SK-N-SH treated with all-trans-retinoic acid at 6 μM for 48 hours (cell line): ENCODE data around the gene CCAR1.

Experiments used
- ATAC-seq: fragments of 200-7000 bp; cut with Tn5 transposase; 3 replicates; pipeline ENCODE4 v1.9.1; 2020; ENCODE audit warnings: mild to moderate bottlenecking, moderate library complexity
- ARNTL ChIP-seq: fragments of 450-650 bp; formaldehyde crosslinking; IDR thresholded peaks from 2 replicates; pipeline ENCODE4 v1.5.0; 2020; ENCODE audit warnings: low read depth, mild to moderate bottlenecking, moderate library complexity, borderline replicate concordance
- BACH2 ChIP-seq: fragments of 250-450 bp; sonication (Bioruptor Pico); IDR thresholded peaks from 2 replicates; pipeline ENCODE4 v1.9.0; 2021; ENCODE audit warnings: mild to moderate bottlenecking, borderline replicate concordance
- ESRRG ChIP-seq: fragments of 250-450 bp; sonication (Bioruptor Pico); IDR thresholded peaks from 2 replicates; pipeline ENCODE4 v1.6.1; 2021; ENCODE audit warnings: mild to moderate bottlenecking
- GLIS3 ChIP-seq: fragments of 250-450 bp; sonication (Bioruptor Pico); IDR thresholded peaks from 2 replicates; pipeline ENCODE4 v1.5.0; 2020; ENCODE audit warnings: mild to moderate bottlenecking, moderate library complexity
- ISL1 ChIP-seq: fragments of 250-450 bp; sonication (Bioruptor Pico); IDR thresholded peaks from 2 replicates; pipeline ENCODE4 v2.1.2; 2022; ENCODE audit warnings: mild to moderate bottlenecking, moderate library complexity
- OSR1 ChIP-seq: fragments of 250-450 bp; sonication (Bioruptor Pico); IDR thresholded peaks from 2 replicates; pipeline ENCODE4 v1.8.0; 2022; ENCODE audit warnings: moderate library complexity, mild to moderate bottlenecking, inconsistent platforms
- RARB ChIP-seq: fragments of 250-450 bp; sonication (Bioruptor Pico); IDR thresholded peaks from 2 replicates; pipeline ENCODE4 v1.8.0; 2021; ENCODE audit warnings: mild to moderate bottlenecking, moderate library complexity
- SNAI2 ChIP-seq: fragments of 250-450 bp; sonication (Bioruptor Pico); IDR thresholded peaks from 2 replicates; pipeline ENCODE4 v1.5.0; 2020; ENCODE audit warnings: mild to moderate bottlenecking, moderate library complexity
- TCF4 ChIP-seq: fragments of 250-450 bp; sonication (Bioruptor Pico); IDR thresholded peaks from 2 replicates; pipeline ENCODE4 v1.8.0; 2021; ENCODE audit warnings: mild to moderate bottlenecking, moderate library complexity, borderline replicate concordance
- TOX ChIP-seq: fragments of 250-450 bp; sonication (Bioruptor Pico); IDR thresholded peaks from 2 replicates; pipeline ENCODE4 v1.8.0; 2021; ENCODE audit warnings: mild to moderate bottlenecking, moderate library complexity, borderline replicate concordance
- ZC3H10 ChIP-seq: fragments of 250-450 bp; sonication (Bioruptor Pico); IDR thresholded peaks from 2 replicates; pipeline ENCODE4 v1.5.1; 2021; ENCODE audit warnings: mild to moderate bottlenecking, moderate library complexity
- ZFP3 ChIP-seq: fragments of 250-450 bp; sonication (Bioruptor Pico); IDR thresholded peaks from 2 replicates; pipeline ENCODE4 v1.5.0; 2020; ENCODE audit warnings: mild to moderate bottlenecking, moderate library complexity
- ZFP30 ChIP-seq: fragments of 450-650 bp; formaldehyde crosslinking; IDR thresholded peaks from 2 replicates; pipeline ENCODE4 v1.5.0; 2022; ENCODE audit warnings: mild to moderate bottlenecking, moderate library complexity
- ZNF70 ChIP-seq: fragments of 450-650 bp; formaldehyde crosslinking; IDR thresholded peaks from 2 replicates; pipeline ENCODE4 v1.5.0; 2020; ENCODE audit warnings: mild to moderate bottlenecking, moderate library complexity
- ZNF8 ChIP-seq: fragments of 450-650 bp; formaldehyde crosslinking; IDR thresholded peaks from 2 replicates; pipeline ENCODE4 v1.5.0; 2020; ENCODE audit warnings: mild to moderate bottlenecking, moderate library complexity
- TF ChIP-seq, protein P1 (sequence below): fragments of 250-450 bp; sonication (Bioruptor Pico); IDR thresholded peaks from 2 replicates; pipeline ENCODE4 v1.8.0; 2021; ENCODE audit warnings: low read depth, mild to moderate bottlenecking, moderate library complexity, borderline replicate concordance
- TF ChIP-seq, protein P2 (sequence below): fragments of 250-450 bp; sonication (Bioruptor Pico); IDR thresholded peaks from 2 replicates; pipeline ENCODE4 v1.5.0; 2020; ENCODE audit warnings: mild to moderate bottlenecking, moderate library complexity
- TF ChIP-seq, protein P3 (sequence below): fragments of 250-450 bp; sonication (Bioruptor Pico); IDR thresholded peaks from 2 replicates; pipeline ENCODE4 v1.5.1; 2021; ENCODE audit warnings: mild to moderate bottlenecking, moderate library complexity
- TF ChIP-seq, protein P4 (sequence below): fragments of 250-450 bp; sonication (Bioruptor Pico); IDR thresholded peaks from 2 replicates; pipeline ENCODE4 v1.8.0; 2020; ENCODE audit warnings: mild to moderate bottlenecking, moderate library complexity, borderline replicate concordance

Gene CCAR1

DNA sequence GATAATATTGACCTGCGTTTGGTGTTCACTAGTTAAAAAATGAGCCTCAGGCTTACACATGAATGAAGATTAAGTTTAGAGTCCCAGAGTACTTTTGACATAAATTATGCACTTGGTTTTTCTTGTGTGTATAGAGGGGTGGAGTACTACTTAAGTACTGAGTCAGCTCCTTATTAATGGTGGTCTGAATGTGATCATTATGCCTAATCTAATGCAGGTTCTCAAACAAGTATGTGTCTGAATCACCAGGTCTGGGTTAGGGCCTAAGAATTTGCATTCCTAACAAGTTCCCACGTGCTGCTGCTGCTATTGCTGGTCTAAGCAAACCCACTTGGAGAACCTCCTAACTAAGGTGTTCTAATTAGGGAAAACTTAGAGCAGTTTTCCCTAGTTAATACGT, 75.6 kb downstream of the CCAR1 start:
- no peak for TF ChIP-seq ARNTL (CRISPR knock-in tag)
- no peak for TF ChIP-seq TCF4 (CRISPR knock-in tag)
- TF ChIP-seq, protein P1, sequence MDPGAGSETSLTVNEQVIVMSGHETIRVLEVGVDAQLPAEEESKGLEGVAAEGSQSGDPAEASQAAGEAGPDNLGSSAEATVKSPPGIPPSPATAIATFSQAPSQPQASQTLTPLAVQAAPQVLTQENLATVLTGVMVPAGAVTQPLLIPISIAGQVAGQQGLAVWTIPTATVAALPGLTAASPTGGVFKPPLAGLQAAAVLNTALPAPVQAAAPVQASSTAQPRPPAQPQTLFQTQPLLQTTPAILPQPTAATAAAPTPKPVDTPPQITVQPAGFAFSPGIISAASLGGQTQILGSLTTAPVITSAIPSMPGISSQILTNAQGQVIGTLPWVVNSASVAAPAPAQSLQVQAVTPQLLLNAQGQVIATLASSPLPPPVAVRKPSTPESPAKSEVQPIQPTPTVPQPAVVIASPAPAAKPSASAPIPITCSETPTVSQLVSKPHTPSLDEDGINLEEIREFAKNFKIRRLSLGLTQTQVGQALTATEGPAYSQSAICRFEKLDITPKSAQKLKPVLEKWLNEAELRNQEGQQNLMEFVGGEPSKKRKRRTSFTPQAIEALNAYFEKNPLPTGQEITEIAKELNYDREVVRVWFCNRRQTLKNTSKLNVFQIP (CRISPR knock-in tag): no peak
- TF ChIP-seq, protein P2, sequence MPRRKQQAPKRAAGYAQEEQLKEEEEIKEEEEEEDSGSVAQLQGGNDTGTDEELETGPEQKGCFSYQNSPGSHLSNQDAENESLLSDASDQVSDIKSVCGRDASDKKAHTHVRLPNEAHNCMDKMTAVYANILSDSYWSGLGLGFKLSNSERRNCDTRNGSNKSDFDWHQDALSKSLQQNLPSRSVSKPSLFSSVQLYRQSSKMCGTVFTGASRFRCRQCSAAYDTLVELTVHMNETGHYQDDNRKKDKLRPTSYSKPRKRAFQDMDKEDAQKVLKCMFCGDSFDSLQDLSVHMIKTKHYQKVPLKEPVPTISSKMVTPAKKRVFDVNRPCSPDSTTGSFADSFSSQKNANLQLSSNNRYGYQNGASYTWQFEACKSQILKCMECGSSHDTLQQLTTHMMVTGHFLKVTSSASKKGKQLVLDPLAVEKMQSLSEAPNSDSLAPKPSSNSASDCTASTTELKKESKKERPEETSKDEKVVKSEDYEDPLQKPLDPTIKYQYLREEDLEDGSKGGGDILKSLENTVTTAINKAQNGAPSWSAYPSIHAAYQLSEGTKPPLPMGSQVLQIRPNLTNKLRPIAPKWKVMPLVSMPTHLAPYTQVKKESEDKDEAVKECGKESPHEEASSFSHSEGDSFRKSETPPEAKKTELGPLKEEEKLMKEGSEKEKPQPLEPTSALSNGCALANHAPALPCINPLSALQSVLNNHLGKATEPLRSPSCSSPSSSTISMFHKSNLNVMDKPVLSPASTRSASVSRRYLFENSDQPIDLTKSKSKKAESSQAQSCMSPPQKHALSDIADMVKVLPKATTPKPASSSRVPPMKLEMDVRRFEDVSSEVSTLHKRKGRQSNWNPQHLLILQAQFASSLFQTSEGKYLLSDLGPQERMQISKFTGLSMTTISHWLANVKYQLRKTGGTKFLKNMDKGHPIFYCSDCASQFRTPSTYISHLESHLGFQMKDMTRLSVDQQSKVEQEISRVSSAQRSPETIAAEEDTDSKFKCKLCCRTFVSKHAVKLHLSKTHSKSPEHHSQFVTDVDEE (CRISPR knock-in tag): no peak
- TF ChIP-seq ISL1 (CRISPR knock-in tag): peak; percentile 27; the same call in 1 of the 2 replicates
- peak; percentile 50 for ATAC-seq

DNA sequence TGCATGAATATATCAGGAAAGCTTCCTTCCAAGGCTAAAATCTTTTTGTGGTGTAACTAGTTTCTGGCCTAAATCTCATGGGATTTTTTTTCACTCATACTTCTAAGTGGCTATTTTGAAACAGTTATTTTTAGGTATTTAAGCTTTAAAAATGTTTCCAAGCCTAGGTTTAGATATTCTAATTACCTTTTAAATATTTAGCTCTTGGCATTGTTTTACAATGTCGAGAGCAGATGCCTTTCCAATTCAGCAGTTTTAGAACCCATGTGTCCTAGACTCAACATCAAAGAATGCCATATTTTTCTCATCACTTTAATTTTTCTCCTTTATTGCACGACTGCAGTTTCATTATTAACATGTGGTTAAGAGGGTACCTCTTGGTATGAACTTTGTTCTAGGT, 79.2 kb downstream of the CCAR1 start:
- ATAC-seq: no peak
- TF ChIP-seq ZFP3 (CRISPR knock-in tag) (no peak), ARNTL (CRISPR knock-in tag) (no peak), ZFP30 (no peak), ZNF8 (CRISPR knock-in tag) (no peak), OSR1 (no peak), TOX (CRISPR knock-in tag) (no peak), GLIS3 (CRISPR knock-in tag) (no peak), SNAI2 (CRISPR knock-in tag) (no peak), TCF4 (CRISPR knock-in tag) (no peak), RARB (CRISPR knock-in tag) (no peak), BACH2 (no peak)
- TF ChIP-seq, protein P3, sequence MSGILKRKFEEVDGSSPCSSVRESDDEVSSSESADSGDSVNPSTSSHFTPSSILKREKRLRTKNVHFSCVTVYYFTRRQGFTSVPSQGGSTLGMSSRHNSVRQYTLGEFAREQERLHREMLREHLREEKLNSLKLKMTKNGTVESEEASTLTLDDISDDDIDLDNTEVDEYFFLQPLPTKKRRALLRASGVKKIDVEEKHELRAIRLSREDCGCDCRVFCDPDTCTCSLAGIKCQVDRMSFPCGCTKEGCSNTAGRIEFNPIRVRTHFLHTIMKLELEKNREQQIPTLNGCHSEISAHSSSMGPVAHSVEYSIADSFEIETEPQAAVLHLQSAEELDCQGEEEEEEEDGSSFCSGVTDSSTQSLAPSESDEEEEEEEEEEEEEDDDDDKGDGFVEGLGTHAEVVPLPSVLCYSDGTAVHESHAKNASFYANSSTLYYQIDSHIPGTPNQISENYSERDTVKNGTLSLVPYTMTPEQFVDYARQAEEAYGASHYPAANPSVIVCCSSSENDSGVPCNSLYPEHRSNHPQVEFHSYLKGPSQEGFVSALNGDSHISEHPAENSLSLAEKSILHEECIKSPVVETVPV (CRISPR knock-in tag): no peak
- TF ChIP-seq, protein P2 (CRISPR knock-in tag): no peak
- TF ChIP-seq, protein P1 (CRISPR knock-in tag): no peak
- TF ChIP-seq, protein P4, sequence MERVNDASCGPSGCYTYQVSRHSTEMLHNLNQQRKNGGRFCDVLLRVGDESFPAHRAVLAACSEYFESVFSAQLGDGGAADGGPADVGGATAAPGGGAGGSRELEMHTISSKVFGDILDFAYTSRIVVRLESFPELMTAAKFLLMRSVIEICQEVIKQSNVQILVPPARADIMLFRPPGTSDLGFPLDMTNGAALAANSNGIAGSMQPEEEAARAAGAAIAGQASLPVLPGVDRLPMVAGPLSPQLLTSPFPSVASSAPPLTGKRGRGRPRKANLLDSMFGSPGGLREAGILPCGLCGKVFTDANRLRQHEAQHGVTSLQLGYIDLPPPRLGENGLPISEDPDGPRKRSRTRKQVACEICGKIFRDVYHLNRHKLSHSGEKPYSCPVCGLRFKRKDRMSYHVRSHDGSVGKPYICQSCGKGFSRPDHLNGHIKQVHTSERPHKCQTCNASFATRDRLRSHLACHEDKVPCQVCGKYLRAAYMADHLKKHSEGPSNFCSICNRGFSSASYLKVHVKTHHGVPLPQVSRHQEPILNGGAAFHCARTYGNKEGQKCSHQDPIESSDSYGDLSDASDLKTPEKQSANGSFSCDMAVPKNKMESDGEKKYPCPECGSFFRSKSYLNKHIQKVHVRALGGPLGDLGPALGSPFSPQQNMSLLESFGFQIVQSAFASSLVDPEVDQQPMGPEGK (CRISPR knock-in tag): no peak
- TF ChIP-seq, all 23 proteins: peak for 0

DNA sequence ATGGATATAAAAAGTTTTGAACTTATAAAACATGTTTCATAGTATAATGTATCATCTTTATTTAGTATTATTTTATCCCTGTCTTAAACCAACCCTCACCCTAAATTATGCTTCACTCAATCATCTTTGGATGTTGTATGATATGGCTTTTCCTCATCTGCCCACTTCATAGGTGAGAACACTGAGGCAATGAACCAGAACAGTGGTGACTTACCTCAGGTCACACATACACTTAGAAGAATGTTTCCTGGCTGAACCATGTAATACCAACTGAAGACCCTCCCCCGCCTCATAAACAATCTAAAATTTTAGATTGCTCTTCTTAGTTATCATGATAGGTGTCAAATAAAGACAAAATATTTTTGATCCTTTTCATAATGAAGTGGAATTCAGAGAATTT, 83.7 kb downstream of the CCAR1 start:
- ATAC-seq: no peak
- TF ChIP-seq ZC3H10: no peak
- no peak for TF ChIP-seq ESRRG (CRISPR knock-in tag)
- TF ChIP-seq ZFP30: no peak
- no peak for TF ChIP-seq OSR1
- TF ChIP-seq, protein P4 (CRISPR knock-in tag): no peak
- no peak for TF ChIP-seq ZNF70
- no peak for TF ChIP-seq ARNTL (CRISPR knock-in tag)
- TF ChIP-seq, protein P2 (CRISPR knock-in tag): no peak
- no peak for TF ChIP-seq RARB (CRISPR knock-in tag)
